ENCODE results near the gene TRIM50.

DNA sequence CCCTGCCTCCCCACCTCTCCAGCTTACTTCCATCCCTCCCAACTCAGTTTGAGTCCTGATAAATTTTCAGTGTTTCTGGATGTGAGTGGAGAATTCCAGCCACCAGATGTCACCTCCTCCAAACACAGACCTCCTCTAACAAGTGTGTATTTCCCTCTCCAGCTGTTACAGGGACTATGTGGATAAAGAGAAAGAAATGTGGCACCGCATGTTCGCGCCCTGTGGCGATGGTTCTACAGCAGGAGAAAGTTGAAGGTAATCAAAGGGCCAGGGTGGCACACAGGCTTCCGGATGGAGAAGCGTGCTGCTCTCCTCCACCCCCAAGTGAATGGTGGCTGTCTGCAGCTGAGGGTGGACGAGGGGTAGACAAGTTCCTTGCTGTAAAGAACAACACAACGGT lies 14.8 kb upstream of the TRIM50 start:
- TF ChIP-seq CTCF (conservative IDR thresholded peaks at IDR 0.05; ENCODE audit: low read depth, low read length) (peak; percentile 50), EZH2 (IDR thresholded peaks at IDR 0.05; ENCODE audit: low read length, unreplicated experiment) (no peak), EZH2phosphoT487 (IDR thresholded peaks at IDR 0.05; ENCODE audit: borderline replicate concordance, low read length) (no peak)

Measured in PC-3 (cell line).